ENCODE measurements around the gene PCDHA5.
"Not testable (repeated sequence)": the region's sequence is repeated elsewhere in the genome, so short reads cannot be mapped to it uniquely, and the experiment has no call there.

Gene PCDHA5

GRCh38 chr5:140806834-140807775 is 14.3 kb upstream of the PCDHA5 start, which contains the start of gene PCDHA4:
TSS of gene PCDHA4 (plus strand) at chr5:140807068.
- no peak for DNase-seq (ENCODE audit: low read depth)
- peak; percentile 69 for TF ChIP-seq CTCF (IDR thresholded peaks at IDR 0.05; ENCODE audit: control insufficient read depth, insufficient read depth, low read depth, low read length, missing control alignments)
- H3K4me3 ChIP-seq (ENCODE audit: control insufficient read depth, low read depth, low read length) = peak within 1 kb of the TSS; percentile 46

GRCh38 chr5:140808241-140808888 is 13.0 kb upstream of the PCDHA5 start:
- DNase-seq (ENCODE audit: low read depth); H3K4me3 ChIP-seq (ENCODE audit: control insufficient read depth, low read depth, low read length): not testable (repeated sequence)

GRCh38 chr5:140808889-140809291 is 12.5 kb upstream of the PCDHA5 start:
- H3K4me3 ChIP-seq (ENCODE audit: control insufficient read depth, low read depth, low read length) = no peak overlapping the region
- DNase-seq (ENCODE audit: low read depth) = no peak
- no peak for TF ChIP-seq CTCF (IDR thresholded peaks at IDR 0.05; ENCODE audit: control insufficient read depth, insufficient read depth, low read depth, low read length, missing control alignments)

- TF ChIP-seq CTCF (IDR thresholded peaks at IDR 0.05; ENCODE audit: control insufficient read depth, insufficient read depth, low read depth, low read length, missing control alignments) = no peak
- no peak overlapping the region for H3K4me3 ChIP-seq (ENCODE audit: control insufficient read depth, low read depth, low read length)
- no peak for DNase-seq (ENCODE audit: low read depth)
Measured at GRCh38 chr5:140822281-140822629, 842 bp downstream of the PCDHA5 start.

- not testable (repeated sequence) for H3K4me3 ChIP-seq (ENCODE audit: control insufficient read depth, low read depth, low read length); DNase-seq (ENCODE audit: low read depth)
Measured at GRCh38 chr5:140822969-140823368, 1.6 kb downstream of the PCDHA5 start.

GRCh38 chr5:140823475-140823874 is 2.1 kb downstream of the PCDHA5 start:
- no peak for DNase-seq (ENCODE audit: low read depth)
- H3K4me3 ChIP-seq (ENCODE audit: control insufficient read depth, low read depth, low read length) = no peak overlapping the region
- TF ChIP-seq CTCF (IDR thresholded peaks at IDR 0.05; ENCODE audit: control insufficient read depth, insufficient read depth, low read depth, low read length, missing control alignments) = no peak

- DNase-seq (ENCODE audit: low read depth) = no peak
- TF ChIP-seq CTCF (IDR thresholded peaks at IDR 0.05; ENCODE audit: control insufficient read depth, insufficient read depth, low read depth, low read length, missing control alignments) = peak; percentile 49
Measured at GRCh38 chr5:140827704-140828361, 6.4 kb downstream of the PCDHA5 start, which contains the start of gene PCDHA6. TSS of gene PCDHA6 (plus strand) at chr5:140827960. CDS start at chr5:140828092, 132 bp downstream.

More at GRCh38 chr5:140827704-140828361, 6.4 kb downstream of the PCDHA5 start, which contains the start of gene PCDHA6:
- peak within 1 kb of the TSS; percentile 41 for H3K4me3 ChIP-seq (ENCODE audit: control insufficient read depth, low read depth, low read length)
